Putamen (tissue), 1 donor: ENCODE results near the gene RASSF4.

Source experiments
- DNase-seq: peaks from one replicate; pipeline ENCODE4 v3.0.0-alpha.2; 2016; ENCODE audit warnings: low spot score

Gene RASSF4, protein sequence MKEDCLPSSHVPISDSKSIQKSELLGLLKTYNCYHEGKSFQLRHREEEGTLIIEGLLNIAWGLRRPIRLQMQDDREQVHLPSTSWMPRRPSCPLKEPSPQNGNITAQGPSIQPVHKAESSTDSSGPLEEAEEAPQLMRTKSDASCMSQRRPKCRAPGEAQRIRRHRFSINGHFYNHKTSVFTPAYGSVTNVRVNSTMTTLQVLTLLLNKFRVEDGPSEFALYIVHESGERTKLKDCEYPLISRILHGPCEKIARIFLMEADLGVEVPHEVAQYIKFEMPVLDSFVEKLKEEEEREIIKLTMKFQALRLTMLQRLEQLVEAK

DNA sequence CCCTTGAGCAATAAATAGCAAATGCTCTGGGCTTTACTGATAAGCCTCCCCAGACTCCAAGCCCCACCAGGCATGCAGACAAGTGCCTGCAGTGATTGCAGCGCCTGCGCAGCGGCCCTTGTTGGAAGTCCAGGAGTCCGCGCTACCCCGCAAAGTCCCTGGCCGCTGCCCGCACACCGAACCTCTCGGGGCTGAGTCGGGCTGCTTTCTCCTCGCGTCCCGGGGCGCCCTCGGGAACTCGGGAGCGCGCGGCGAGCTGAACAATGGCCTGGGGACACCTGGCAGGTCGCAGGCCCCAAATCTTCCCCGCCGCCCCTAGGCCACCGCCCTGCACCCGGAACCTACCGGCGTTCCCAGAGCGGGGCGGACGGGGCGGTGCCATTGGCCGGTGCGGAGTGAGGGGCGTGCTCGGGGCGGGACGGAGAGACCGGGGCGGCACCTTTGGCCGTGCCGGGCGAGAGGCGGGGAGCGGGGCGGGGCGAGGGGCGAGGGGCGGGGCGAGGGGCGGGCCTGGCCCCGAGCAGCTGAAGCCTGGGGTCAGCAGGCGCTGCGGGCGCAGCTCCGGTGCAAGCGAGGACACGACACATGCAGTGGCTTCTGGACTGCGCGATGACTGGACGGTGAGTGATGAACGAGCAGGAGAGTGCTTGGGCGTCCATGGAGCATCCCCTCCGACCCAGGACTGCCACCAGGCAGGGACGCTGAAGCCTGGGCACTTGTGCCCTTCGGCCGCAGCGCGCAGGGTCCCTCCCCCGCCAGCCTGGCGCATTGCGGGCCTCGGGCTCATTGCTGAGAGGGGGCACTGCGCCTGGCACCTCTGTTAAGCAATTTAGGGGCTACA, at the start of gene RASSF4:
RASSF4 (plus strand) TSS at position 556 of the 841 bp plus-strand sequence. CDS start 10,401 bp downstream, outside the sequence.
- peak; percentile 91 for DNase-seq

DNA sequence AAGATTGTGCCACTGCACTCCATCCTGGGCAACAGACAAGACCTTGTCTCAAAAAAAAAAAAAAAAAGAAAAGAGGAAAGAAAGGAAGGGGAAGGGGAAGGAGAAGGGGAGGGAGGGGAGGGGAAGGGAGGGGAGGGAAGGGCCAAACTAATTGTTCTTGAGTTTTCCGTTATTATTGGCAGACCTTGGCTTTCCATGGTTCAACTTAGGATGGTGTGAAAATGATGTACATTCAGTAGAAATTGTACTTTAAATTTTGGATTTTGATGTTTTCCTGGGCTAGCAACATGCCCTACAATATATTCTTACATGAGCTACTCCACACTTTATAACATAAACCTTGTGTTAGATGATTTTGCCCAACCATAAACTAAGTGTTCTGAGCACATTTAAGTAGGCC, 49.7 kb upstream of the RASSF4 start:
- DNase-seq, result no peak

DNA sequence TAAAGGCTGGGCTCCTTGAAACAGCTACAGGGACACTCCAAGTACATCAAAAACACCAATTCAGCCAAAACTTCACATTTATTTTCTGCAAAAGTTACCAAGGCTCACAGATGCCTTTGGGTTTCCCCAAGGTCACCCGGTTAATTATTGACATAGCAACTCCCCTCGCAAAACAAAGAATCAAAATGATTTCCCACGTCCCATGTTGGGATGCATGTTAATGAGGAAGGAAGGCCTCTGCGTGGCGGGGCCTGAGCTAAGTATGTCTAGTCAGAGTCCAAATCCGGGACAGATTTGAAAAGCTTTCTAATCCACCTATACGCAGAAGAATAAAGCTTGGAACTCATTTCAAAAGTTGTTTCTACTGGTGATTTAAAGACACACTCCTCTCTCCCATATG, 49.0 kb upstream of the RASSF4 start:
- DNase-seq, result no peak

DNA sequence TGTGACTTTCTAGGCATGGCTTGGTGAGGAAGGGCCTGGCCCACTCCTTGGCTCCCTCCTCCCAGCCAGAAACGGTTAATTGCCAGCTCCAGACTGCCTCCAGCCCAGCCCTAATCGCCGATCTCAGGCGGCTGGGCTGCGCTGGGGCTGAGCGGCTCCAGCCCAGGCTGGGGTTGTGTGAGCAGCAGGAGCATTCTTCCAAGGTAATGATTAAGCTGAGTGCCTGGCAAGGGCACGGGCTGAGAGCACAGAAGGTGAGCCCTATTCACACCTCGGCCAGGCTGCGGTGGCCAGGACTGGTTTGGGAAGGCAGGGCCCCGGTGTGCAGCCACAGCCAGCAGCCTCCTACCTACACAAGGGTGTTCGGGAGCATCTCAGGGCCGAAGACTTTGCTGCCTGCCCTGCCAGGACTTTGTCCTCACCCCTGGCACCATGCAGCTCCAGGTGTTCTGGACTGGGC, 48.5 kb upstream of the RASSF4 start, which contains the start of gene TMEM72:
TMEM72 (plus strand) TSS at position 257 of the 460 bp plus-strand sequence; CDS start at position 433, 176 bp downstream.
- DNase-seq, result no peak

DNA sequence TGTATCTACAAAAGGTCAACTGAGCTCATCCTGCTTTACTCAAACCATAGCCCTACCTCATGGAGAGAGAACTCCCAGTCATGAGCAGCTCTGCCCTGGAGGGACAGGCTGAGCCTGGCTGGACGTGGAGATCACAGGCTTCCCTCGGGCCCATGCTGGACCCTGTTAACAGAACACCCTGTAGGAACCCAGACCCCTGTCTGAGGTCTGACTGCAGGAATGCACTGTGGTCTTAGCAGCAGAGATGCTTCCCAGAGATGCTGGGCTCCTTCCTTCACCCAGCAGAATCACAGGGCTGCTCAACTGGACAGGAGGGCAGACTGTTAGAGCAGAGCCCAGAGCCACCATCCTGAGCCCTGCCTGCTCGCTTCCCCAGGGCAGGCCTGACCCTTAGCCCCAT, 47.7 kb upstream of the RASSF4 start:
- DNase-seq, result no peak

DNA sequence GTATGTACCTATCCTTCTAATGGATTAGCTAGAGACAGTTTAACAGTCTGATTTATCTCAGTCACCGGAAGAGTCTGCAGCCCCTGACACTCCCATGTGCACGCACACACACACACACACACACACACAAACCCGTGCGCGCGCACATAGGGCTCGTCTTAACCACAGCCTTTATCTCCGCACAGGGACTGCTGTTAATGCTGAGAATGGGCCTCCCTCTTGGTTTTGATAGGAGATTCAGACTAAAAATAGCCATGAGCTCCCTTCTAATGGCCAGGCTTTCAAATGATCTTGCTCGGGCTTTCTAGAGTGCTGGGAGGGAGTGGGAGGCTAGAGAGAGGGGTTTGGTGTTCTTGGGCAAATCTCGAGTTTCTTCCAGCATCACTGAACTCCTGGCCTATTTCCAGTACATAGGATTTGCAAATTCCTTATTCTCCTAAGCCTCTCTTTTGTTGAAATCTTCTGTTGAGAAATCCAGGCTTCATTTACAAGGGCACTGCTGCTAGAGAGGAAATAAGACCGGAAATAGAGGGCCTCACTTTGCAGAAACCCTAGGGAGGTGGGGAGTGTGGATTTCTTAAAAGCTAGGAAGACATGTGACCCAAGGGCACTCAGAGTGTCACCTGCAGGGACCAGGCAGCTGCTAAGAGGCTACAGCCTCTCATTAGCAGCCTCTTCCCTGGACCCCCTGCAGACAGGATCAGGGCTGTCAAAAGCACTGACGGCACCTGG, 46.1 kb upstream of the RASSF4 start:
- no peak for DNase-seq

DNA sequence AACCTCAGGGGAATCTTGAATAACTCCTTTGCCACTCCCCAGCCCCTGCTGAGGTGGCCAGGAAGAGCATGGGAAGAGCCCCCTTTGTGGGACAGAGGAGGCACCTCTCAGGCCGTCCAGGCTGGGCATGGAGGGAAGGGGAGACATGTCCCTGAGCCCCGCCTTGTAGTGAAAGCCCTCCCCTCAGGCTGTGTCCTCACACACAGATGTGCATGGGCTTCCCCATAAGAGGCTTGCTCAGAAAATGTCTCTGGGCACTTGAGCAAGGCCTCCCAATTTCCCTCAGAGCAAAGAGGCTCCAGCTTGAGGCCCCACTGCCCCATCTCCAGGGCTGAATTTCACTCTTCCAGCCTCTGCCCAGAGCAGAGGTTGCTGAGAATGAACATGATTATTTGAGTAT, 44.7 kb upstream of the RASSF4 start:
- DNase-seq, result no peak

DNA sequence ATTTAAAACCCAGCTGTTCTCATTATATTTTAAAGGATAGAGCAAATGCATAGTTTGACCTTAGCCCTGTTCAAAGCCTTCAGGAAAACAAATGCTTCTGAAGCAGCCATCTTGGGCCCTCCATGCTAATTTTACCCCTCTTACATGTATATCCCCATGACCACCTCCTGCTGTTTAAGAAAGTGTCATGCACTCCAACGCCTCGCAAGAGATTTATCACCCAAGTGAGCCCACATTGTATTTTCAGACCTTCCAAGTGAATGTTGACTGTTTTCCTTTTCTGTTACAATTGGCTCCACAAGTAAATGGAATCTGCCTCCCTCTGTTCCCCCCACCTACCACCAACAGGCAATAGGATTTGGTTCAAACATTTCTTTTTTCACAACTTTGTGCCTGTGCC, 43.2 kb upstream of the RASSF4 start:
- DNase-seq, result no peak

DNA sequence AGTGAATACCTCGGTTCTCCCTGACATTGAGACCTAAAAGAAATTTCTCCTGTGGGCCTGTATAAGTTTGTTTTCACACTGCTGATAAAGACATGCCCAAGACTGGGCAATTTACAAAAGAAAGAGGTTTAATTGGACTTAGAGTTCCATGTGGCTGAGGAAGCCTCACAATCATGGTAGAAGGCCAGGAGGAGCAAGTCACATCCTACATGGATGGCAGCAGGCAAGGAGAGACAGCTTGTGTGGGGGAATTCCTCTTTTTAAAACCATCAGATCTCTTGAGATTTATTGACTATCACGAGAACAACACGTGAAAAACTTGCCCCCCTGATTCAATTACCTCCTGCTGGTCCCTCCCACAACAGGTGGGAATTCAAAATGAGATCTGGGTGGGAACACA, 41.8 kb upstream of the RASSF4 start:
- no peak for DNase-seq

DNA sequence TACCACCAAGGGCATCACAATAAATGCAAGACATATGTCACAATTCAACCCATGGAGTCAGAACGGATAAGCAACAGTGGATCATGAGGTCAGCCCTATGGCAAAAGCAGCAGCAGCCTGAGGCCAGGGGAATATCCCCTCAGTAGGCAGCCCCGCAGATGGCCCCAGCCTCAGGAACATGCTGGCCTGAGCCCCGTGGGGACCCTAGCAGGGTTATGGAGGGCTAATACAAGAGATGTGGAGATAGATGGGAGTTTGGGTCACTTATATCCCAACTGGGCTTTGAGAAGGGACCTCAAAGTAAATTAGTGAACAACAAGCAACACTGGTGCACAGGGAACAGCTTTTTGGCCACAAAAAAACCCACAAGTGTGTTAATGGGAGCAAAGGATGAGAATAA, 39.4 kb upstream of the RASSF4 start:
- no peak for DNase-seq

DNA sequence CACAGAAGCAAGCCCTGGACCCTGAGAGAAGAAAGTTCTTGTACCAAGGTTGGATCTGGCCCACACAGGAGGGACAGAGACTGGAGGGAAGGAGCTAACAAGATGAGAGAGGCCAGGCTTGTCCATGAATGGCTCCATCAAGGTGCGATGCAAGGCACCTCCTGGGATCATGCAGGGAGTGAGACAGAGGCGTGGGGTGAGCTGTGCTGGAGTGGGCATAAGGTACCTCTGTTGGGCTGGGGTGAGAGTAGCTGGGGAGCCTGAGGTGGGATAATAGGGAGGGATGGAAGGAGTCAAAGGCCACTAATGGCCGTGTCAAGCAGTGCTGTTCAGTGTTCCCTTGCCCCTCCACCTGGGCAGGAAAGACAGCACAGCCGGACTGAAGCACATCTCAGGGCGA, 38.5 kb upstream of the RASSF4 start:
- no peak for DNase-seq

DNA sequence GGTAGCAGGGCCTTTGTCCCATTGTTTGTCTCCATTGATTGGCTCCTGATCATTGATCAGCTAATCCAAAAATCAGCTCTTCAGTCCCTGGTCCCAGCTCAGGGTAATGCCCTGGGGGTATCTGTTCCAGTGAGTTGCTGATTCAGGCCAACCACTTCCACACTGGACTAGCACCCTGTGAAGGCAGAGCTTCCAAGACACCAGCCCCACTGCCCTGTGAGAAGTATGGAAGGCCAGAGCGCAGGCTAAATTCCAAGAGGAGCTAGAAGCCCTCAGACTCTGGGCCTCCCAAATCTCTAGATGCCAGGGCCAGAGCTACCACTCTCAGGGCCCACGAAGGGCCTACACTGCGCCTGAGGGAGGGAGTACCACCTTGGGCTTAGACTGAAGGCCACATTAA, 38.1 kb upstream of the RASSF4 start:
- DNase-seq, result no peak

DNA sequence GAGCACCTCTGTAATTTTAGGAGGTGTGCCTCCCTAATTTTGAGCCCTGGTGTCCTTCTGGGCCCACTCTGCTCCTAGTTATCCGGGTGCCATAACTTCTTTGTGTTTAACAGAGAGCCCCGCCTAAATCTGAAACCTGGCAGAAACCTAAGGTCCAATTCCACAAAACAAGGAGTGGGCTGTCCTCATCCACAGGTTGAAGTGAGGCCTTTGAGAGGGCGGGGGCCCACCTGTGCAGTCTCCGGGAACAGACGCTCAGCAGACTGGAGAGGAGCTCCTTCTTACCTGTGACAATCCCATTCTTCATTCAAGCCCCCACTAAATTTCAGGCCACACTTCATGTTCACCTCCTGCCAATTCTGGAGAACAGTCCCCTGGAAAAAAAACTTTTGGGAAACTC, 37.6 kb upstream of the RASSF4 start:
- DNase-seq, result no peak

DNA sequence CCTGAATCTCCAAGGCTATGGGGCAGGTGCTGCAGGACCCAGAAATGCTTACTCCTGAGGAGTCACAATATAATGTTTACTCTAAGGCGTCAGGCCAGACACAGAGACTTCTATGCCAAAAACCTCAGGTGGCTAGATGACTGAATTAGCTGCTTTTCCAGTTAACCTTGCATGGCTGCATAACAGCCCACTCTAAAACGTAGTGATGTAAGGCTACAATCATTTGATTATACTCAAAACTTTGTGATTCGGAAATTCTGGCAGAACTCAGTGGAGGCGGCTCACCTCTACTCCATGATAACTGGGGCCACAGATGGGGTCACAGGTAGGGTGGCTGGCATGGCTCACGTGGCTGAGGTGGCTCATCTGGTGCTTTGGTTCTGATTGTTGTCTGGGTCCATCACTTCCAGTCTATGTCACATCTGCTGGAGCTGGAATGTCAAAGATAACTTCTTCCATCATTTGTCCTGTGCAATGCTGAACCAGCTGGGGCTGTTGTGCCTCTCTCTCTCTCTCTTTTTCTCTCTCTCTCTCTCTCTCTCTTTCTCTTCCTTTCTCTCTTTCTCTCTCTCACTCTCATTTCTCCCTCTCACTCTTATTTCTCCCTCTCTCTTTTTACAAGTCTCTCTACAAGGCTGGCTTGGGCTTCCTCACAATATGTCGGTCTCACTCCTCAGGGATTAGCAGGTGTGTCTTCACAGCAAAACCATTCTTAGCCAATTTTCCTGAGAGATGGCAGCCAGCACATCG, 36.6 kb upstream of the RASSF4 start:
- DNase-seq, result no peak

DNA sequence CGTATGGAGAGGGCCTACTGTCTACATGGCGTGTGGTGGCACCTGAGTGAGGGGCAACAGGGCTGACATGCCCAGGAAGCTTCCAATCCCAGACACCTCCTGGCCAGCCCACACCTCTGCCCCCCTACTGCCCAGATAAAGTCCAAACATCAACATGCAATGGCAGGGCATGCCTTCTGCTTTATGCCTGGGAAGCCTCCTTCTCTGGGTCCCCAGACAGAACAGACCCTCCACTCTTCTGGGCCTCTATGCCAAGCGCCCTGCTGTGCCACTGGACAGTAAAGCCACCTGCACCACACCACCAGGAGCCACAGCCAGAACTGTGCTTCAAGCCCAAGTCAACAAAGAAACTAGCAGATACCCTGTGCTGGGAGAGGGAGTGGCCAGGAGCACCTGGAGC, 36.0 kb upstream of the RASSF4 start:
- no peak for DNase-seq

DNA sequence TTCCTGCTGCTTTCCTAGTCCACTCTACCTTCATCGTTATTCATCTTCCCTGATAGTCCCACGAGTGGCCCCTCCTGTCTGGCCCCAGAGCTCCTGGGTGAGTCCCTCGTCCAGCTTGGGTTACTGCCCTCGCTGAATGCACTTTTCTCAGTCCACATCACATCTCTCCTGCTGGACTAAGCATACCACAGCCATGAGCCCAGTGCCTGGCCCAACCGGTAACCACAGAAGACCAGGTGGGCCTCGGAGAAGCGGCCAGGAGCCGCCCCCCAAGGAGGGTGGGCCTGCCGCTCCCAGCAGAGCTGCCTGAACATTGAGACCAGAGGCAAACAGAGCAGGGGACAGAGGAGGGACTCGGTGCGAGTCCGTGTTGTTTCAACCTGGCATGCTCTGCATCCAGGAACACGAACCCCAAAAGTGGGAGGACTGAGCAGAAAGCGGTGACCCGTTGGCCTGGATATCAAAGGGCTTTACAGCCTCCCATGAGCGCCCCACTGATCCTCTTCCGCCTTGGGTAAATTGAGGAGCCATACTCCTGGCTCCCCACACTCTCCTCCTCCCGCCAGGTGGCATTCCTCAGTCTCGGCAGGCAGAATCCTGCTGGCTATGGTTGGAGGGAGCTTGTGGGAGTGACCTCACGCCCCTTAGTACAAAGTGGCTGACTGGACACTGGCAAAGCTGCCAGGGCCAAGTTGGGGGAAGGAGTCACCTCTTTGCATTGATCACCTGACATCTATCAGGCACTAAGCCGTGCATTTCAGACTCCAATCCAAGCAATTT, 35.2 kb upstream of the RASSF4 start:
- no peak for DNase-seq

DNA sequence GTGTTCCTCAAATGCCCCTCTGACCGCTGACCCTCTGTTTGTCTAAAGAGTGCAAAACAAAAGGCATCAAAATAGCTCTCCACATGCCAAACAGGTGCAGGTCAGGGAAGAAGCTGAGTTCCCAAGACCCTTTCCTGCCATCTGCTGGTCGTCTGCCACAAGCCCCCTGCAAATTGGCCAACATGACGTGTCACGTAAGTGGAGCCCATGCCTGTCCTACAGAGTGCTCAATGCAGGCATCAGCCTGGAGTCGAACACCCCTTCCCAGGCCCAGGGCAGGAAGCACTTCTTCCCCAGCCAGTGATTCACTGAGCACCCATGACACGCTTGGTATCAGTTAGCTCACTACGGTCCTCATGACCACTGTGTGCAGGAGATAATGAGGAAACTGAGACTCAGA, 34.4 kb upstream of the RASSF4 start:
- no peak for DNase-seq

DNA sequence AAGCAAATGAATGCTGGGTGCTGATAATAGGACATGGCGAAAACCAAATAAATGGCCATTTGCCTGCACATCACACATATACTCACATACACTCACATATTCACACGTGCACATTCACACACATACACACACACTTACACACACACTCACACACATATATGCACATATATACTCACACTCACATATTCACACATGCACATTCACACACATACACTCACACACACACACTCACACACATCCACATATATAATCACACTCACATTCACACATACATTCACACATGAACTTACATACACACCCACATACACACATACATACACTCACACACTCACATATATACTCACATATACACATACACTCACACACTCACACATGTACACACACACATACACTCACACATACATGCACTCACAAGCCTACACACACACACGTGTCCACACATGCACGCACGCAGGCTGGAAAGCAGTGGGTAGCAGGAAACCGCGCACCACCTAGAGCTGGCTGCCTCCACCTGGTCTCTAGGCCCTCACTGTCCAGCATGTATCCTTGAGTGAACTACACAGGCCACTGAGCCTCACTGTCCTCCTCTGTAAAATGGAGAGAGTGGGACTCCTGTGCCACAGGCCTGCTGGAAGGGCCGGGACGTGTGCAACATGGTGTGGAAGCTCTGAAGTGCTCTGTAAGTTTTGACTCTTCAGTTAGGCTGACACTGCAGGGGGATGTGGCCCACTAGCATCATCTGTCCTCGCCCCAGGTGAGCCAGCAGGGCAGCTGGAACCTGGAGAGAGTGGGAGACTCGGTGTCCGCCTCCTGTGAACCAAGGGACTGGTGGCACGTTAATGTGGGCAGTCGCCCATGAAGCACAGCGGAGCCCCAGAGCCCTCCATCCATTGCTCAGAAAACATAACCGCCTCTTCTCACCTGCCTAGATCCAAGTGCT, 33.5 kb upstream of the RASSF4 start:
- DNase-seq, result no peak

DNA sequence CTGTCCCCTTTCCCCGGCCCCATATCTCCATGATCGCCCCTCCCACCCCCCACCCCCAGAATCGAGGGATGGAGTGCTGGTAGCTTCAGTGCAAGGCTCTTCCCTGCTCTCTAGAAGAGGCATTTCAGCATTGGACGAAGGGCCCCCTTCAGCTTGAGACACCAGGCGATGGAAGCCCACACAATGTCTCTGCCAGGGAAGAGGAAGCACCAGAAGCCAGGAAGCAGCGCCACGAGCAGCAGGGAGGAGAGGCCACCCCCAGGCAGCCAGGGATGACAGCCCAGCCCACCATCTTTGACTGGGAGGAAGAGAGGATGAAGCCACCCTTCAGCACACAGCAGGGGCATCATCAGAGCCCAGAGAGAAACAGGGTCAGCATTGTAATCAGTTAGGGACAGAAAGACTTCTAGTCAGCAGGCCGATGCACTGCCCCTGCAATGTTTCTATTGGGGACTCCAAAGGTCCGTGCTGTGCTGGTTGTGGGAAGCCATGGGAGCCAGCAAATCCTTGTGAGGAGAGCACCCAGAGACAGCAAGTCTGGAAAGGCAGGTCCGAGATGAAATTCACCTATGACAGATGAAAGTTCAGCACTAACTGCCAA, 32.8 kb upstream of the RASSF4 start:
- no peak for DNase-seq
